ENCODE measurements around the gene DARS2.

Gene DARS2

GRCh38 chr1:173862769-173863223 is 38.3 kb downstream of the DARS2 start:
- no peak for TF ChIP-seq CTCF (conservative IDR thresholded peaks at IDR 0.05; ENCODE audit: low read length)
- H3K4me3 ChIP-seq (ENCODE audit: low read length): no peak overlapping the region
- DNase-seq (ENCODE audit: low read depth): no peak

GRCh38 chr1:173863224-173864161 is 39.0 kb downstream of the DARS2 start:
- no peak overlapping the region for H3K4me3 ChIP-seq (ENCODE audit: low read length)
- no peak for TF ChIP-seq CTCF (conservative IDR thresholded peaks at IDR 0.05; ENCODE audit: low read length)
- no peak for DNase-seq (ENCODE audit: low read depth)

- no peak overlapping the region for H3K4me3 ChIP-seq (ENCODE audit: low read length)
- no peak for TF ChIP-seq CTCF (conservative IDR thresholded peaks at IDR 0.05; ENCODE audit: low read length)
- no peak for DNase-seq (ENCODE audit: low read depth)
These were observed 39.9 kb downstream of the DARS2 start for GRCh38 chr1:173864179-173864867.

GRCh38 chr1:173865468-173866164 is 41.1 kb downstream of the DARS2 start:
- no peak for DNase-seq (ENCODE audit: low read depth)
- H3K4me3 ChIP-seq (ENCODE audit: low read length): peak overlapping the region; percentile 96
- TF ChIP-seq CTCF (conservative IDR thresholded peaks at IDR 0.05; ENCODE audit: low read length): no peak

GRCh38 chr1:173866413-173867115 is 42.1 kb downstream of the DARS2 start:
- TF ChIP-seq CTCF (conservative IDR thresholded peaks at IDR 0.05; ENCODE audit: low read length): no peak
- DNase-seq (ENCODE audit: low read depth): no peak
- peak overlapping the region; percentile 96 for H3K4me3 ChIP-seq (ENCODE audit: low read length)

- peak overlapping the region; percentile 96 for H3K4me3 ChIP-seq (ENCODE audit: low read length)
- no peak for DNase-seq (ENCODE audit: low read depth)
- no peak for TF ChIP-seq CTCF (conservative IDR thresholded peaks at IDR 0.05; ENCODE audit: low read length)
These were observed 42.8 kb downstream of the DARS2 start for GRCh38 chr1:173867141-173867752.
